HEK293 (cell line): ENCODE data around the gene SYCN.

Source experiments
- BCL11A ChIP-seq: fragments of 450-650 bp; formaldehyde crosslinking; IDR thresholded peaks from 2 replicates; pipeline ENCODE4 v1.5.1; 2016; ENCODE audit warnings: low read depth, missing biosample characterization, missing genetic modification characterization
- GFI1B ChIP-seq: fragments of 450-650 bp; formaldehyde crosslinking; IDR thresholded peaks from 2 replicates; pipeline ENCODE4 v1.5.1; 2016; ENCODE audit warnings: missing biosample characterization, missing genetic modification characterization
- HOXC10 ChIP-seq: sonication (generic); formaldehyde crosslinking; IDR thresholded peaks from 2 replicates; pipeline ENCODE4 v1.8.1; 2023; ENCODE audit warnings: mild to moderate bottlenecking, missing genetic modification reagents
- KLF8 ChIP-seq: fragments of 450-650 bp; formaldehyde crosslinking; IDR thresholded peaks from 2 replicates; pipeline ENCODE4 v1.5.1; 2016; ENCODE audit warnings: missing biosample characterization, missing genetic modification characterization
- MZF1 ChIP-seq: fragments of 450-650 bp; formaldehyde crosslinking; IDR thresholded peaks from 2 replicates; pipeline ENCODE4 v1.5.1; 2017; ENCODE audit warnings: missing biosample characterization, missing genetic modification characterization, borderline replicate concordance
- RBAK ChIP-seq: fragments of 450-650 bp; formaldehyde crosslinking; IDR thresholded peaks from 2 replicates; pipeline ENCODE4 v1.5.1; 2016; ENCODE audit warnings: missing biosample characterization, missing genetic modification characterization
- SP3 ChIP-seq: fragments of 450-650 bp; formaldehyde crosslinking; IDR thresholded peaks from 2 replicates; pipeline ENCODE4 v1.5.1; 2016; ENCODE audit warnings: missing biosample characterization, missing genetic modification characterization
- ZBTB17 ChIP-seq: fragments of 450-650 bp; formaldehyde crosslinking; IDR thresholded peaks from 2 replicates; pipeline ENCODE4 v1.5.1; 2016; ENCODE audit warnings: missing biosample characterization, missing genetic modification characterization
- ZFP3 ChIP-seq: fragments of 450-650 bp; formaldehyde crosslinking; IDR thresholded peaks from 2 replicates; pipeline ENCODE4 v1.5.1; 2016; ENCODE audit warnings: low read depth, missing biosample characterization, missing genetic modification characterization
- ZNF114 ChIP-seq: fragments of 450-650 bp; formaldehyde crosslinking; IDR thresholded peaks from 2 replicates; pipeline ENCODE4 v1.5.0; 2017; ENCODE audit warnings: missing biosample characterization, missing genetic modification characterization
- ZNF132 ChIP-seq: fragments of 450-650 bp; formaldehyde crosslinking; IDR thresholded peaks from 2 replicates; pipeline ENCODE4 v1.5.1; 2017; ENCODE audit warnings: missing biosample characterization, missing genetic modification characterization, borderline replicate concordance
- ZNF157 ChIP-seq: fragments of 450-650 bp; formaldehyde crosslinking; IDR thresholded peaks from 2 replicates; pipeline ENCODE4 v1.5.1; 2016; ENCODE audit warnings: missing biosample characterization, missing genetic modification characterization
- ZNF169 ChIP-seq: fragments of 450-650 bp; formaldehyde crosslinking; IDR thresholded peaks from 2 replicates; pipeline ENCODE4 v1.5.1; 2016; ENCODE audit warnings: missing biosample characterization, missing genetic modification characterization
- ZNF174 ChIP-seq: fragments of 450-650 bp; formaldehyde crosslinking; IDR thresholded peaks from 2 replicates; pipeline ENCODE4 v1.5.0; 2017; ENCODE audit warnings: missing biosample characterization, mild to moderate bottlenecking, missing genetic modification characterization
- ZNF2 ChIP-seq: fragments of 450-650 bp; formaldehyde crosslinking; IDR thresholded peaks from 2 replicates; pipeline ENCODE4 v1.5.1; 2016; ENCODE audit warnings: missing biosample characterization, missing genetic modification characterization
- ZNF221 ChIP-seq: fragments of 450-650 bp; formaldehyde crosslinking; IDR thresholded peaks from 2 replicates; pipeline ENCODE4 v1.5.1; 2017; ENCODE audit warnings: missing biosample characterization, missing genetic modification characterization, borderline replicate concordance
- ZNF239 ChIP-seq: fragments of 450-650 bp; formaldehyde crosslinking; IDR thresholded peaks from 2 replicates; pipeline ENCODE4 v1.5.1; 2016; ENCODE audit warnings: missing biosample characterization, missing genetic modification characterization
- ZNF394 ChIP-seq: fragments of 450-650 bp; formaldehyde crosslinking; IDR thresholded peaks from 2 replicates; pipeline ENCODE4 v1.5.1; 2016; ENCODE audit warnings: missing biosample characterization, missing genetic modification characterization, mild to moderate bottlenecking, moderate library complexity, borderline replicate concordance
- ZNF548 ChIP-seq: fragments of 450-650 bp; formaldehyde crosslinking; IDR thresholded peaks from 2 replicates; pipeline ENCODE4 v1.5.1; 2016; ENCODE audit warnings: missing biosample characterization, missing genetic modification characterization
- ZNF654 ChIP-seq: fragments of 450-650 bp; formaldehyde crosslinking; IDR thresholded peaks from 2 replicates; pipeline ENCODE4 v1.5.1; 2016; ENCODE audit warnings: low read depth, missing biosample characterization, missing genetic modification characterization
- ZNF658 ChIP-seq: fragments of 450-650 bp; formaldehyde crosslinking; IDR thresholded peaks from 2 replicates; pipeline ENCODE4; 2016; ENCODE audit warnings: missing biosample characterization, missing genetic modification characterization
- ZNF670 ChIP-seq: fragments of 450-650 bp; formaldehyde crosslinking; IDR thresholded peaks from 2 replicates; pipeline ENCODE4 v1.5.1; 2016; ENCODE audit warnings: missing biosample characterization, missing genetic modification characterization, low read depth
- ZNF707 ChIP-seq: fragments of 450-650 bp; formaldehyde crosslinking; IDR thresholded peaks from 2 replicates; pipeline ENCODE4 v1.5.1; 2016; ENCODE audit warnings: missing biosample characterization, missing genetic modification characterization
- ZNF747 ChIP-seq: fragments of 450-650 bp; formaldehyde crosslinking; IDR thresholded peaks from 2 replicates; pipeline ENCODE4 v1.5.1; 2016; ENCODE audit warnings: missing biosample characterization, missing genetic modification characterization
- ZNF791 ChIP-seq: fragments of 450-650 bp; formaldehyde crosslinking; IDR thresholded peaks from 2 replicates; pipeline ENCODE4 v1.5.1; 2016; ENCODE audit warnings: missing biosample characterization, missing genetic modification characterization
- ZNF830 ChIP-seq: fragments of 450-650 bp; IDR thresholded peaks from 2 replicates; pipeline ENCODE4 v1.5.0; 2018; ENCODE audit warnings: missing biosample characterization, missing genetic modification characterization, low read depth, mild to moderate bottlenecking, moderate library complexity
- TF ChIP-seq, protein P1 (sequence below): fragments of 450-650 bp; formaldehyde crosslinking; IDR thresholded peaks from 2 replicates; pipeline ENCODE4 v1.5.1; 2016; ENCODE audit warnings: missing biosample characterization, missing genetic modification characterization, borderline replicate concordance
- TF ChIP-seq, protein P2 (sequence below): fragments of 450-650 bp; formaldehyde crosslinking; IDR thresholded peaks from 2 replicates; pipeline ENCODE4 v1.5.1; 2016; ENCODE audit warnings: missing biosample characterization, missing genetic modification characterization
- TF ChIP-seq, protein P3 (sequence below): fragments of 450-650 bp; formaldehyde crosslinking; IDR thresholded peaks from 2 replicates; pipeline ENCODE4 v1.5.1; 2017; ENCODE audit warnings: missing biosample characterization, missing genetic modification characterization

The SYCN gene

DNA sequence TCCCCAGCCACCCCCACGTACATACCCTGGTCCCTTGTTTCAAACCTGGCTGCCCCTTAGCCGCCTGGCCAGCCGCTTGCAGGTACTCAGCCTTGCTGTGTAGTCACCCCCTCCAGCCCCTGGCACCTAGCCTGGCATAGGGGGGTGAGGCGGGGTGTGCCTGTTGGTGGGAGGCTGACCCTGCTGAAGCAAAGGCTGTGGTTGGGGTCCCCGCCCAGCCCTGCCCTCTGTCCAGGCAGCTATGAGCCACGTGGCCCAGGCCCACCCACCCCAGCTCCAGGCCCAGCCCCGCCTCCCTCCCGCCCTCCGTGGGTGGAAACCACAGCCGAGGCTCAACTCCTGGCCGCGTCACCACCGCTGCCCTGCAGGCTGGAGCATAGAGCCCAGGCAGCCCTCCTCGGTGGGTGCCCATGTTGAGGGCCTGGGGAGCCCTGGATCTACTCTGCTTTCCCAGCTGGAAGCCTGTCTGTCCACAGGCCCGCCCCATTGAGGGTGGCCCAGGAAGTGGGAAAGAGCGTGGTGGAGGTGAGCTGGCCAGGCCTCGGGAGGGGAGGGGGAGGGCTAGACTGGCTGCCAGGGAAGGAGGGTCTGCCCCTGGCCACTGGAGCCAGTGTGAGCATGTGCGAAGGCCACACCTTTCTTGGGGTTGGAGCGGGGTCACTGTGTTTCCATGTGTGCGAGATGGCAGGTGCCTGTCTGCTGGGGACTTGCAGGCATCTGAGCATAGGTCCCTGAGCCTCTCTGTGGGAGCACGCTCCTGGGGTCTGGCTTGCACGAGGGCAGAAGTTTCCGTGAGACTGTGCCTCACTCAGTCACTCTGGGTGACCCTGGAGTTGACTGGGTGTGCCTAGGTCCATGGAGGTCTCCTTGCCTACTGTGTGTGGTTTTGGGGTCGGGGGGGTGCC is 47.5 kb downstream of the SYCN start (continued):
- TF ChIP-seq ZNF174 (tag by site-specific recombination) (no peak), ZBTB17 (tag by site-specific recombination) (0 out of 2 replicates have a peak, but pooled peaks have one; percentile 13), ZNF747 (tag by site-specific recombination) (no peak), GFI1B (tag by site-specific recombination) (no peak), BCL11A (no peak), HOXC10 (CRISPR knock-in tag) (no peak), RBAK (tag by site-specific recombination) (no peak), ZNF157 (tag by site-specific recombination) (no peak), ZNF169 (tag by site-specific recombination) (no peak), ZNF114 (no peak), ZNF791 (tag by site-specific recombination) (no peak), ZNF394 (tag by site-specific recombination) (no peak), MZF1 (tag by site-specific recombination) (no peak), ZNF707 (no peak), ZFP3 (tag by site-specific recombination) (no peak), ZNF548 (no peak), ZNF830 (tag by site-specific recombination) (no peak), ZNF658 (no peak), ZNF2 (tag by site-specific recombination) (no peak), ZNF654 (tag by site-specific recombination) (no peak), ZNF221 (tag by site-specific recombination) (no peak), SP3 (tag by site-specific recombination) (peak; percentile 84; the same call in 1 of the 2 replicates), ZNF132 (no peak), ZNF239 (no peak), KLF8 (no peak), ZNF670 (tag by site-specific recombination) (no peak)
- TF ChIP-seq, protein P1, sequence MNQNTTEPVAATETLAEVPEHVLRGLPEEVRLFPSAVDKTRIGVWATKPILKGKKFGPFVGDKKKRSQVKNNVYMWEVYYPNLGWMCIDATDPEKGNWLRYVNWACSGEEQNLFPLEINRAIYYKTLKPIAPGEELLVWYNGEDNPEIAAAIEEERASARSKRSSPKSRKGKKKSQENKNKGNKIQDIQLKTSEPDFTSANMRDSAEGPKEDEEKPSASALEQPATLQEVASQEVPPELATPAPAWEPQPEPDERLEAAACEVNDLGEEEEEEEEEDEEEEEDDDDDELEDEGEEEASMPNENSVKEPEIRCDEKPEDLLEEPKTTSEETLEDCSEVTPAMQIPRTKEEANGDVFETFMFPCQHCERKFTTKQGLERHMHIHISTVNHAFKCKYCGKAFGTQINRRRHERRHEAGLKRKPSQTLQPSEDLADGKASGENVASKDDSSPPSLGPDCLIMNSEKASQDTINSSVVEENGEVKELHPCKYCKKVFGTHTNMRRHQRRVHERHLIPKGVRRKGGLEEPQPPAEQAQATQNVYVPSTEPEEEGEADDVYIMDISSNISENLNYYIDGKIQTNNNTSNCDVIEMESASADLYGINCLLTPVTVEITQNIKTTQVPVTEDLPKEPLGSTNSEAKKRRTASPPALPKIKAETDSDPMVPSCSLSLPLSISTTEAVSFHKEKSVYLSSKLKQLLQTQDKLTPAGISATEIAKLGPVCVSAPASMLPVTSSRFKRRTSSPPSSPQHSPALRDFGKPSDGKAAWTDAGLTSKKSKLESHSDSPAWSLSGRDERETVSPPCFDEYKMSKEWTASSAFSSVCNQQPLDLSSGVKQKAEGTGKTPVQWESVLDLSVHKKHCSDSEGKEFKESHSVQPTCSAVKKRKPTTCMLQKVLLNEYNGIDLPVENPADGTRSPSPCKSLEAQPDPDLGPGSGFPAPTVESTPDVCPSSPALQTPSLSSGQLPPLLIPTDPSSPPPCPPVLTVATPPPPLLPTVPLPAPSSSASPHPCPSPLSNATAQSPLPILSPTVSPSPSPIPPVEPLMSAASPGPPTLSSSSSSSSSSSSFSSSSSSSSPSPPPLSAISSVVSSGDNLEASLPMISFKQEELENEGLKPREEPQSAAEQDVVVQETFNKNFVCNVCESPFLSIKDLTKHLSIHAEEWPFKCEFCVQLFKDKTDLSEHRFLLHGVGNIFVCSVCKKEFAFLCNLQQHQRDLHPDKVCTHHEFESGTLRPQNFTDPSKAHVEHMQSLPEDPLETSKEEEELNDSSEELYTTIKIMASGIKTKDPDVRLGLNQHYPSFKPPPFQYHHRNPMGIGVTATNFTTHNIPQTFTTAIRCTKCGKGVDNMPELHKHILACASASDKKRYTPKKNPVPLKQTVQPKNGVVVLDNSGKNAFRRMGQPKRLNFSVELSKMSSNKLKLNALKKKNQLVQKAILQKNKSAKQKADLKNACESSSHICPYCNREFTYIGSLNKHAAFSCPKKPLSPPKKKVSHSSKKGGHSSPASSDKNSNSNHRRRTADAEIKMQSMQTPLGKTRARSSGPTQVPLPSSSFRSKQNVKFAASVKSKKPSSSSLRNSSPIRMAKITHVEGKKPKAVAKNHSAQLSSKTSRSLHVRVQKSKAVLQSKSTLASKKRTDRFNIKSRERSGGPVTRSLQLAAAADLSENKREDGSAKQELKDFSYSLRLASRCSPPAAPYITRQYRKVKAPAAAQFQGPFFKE (tag by site-specific recombination), result 0 out of 2 replicates have a peak, but pooled peaks have one; percentile 59
- TF ChIP-seq, protein P2, sequence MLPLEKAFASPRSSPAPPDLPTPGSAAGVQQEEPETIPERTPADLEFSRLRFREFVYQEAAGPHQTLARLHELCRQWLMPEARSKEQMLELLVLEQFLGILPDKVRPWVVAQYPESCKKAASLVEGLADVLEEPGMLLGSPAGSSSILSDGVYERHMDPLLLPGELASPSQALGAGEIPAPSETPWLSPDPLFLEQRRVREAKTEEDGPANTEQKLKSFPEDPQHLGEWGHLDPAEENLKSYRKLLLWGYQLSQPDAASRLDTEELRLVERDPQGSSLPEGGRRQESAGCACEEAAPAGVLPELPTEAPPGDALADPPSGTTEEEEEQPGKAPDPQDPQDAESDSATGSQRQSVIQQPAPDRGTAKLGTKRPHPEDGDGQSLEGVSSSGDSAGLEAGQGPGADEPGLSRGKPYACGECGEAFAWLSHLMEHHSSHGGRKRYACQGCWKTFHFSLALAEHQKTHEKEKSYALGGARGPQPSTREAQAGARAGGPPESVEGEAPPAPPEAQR (tag by site-specific recombination), result no peak
- TF ChIP-seq, protein P3, sequence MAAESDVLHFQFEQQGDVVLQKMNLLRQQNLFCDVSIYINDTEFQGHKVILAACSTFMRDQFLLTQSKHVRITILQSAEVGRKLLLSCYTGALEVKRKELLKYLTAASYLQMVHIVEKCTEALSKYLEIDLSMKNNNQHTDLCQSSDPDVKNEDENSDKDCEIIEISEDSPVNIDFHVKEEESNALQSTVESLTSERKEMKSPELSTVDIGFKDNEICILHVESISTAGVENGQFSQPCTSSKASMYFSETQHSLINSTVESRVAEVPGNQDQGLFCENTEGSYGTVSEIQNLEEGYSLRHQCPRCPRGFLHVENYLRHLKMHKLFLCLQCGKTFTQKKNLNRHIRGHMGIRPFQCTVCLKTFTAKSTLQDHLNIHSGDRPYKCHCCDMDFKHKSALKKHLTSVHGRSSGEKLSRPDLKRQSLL (tag by site-specific recombination), result no peak
